Measurements from ENCODE around the gene KCNF1.

DNA sequence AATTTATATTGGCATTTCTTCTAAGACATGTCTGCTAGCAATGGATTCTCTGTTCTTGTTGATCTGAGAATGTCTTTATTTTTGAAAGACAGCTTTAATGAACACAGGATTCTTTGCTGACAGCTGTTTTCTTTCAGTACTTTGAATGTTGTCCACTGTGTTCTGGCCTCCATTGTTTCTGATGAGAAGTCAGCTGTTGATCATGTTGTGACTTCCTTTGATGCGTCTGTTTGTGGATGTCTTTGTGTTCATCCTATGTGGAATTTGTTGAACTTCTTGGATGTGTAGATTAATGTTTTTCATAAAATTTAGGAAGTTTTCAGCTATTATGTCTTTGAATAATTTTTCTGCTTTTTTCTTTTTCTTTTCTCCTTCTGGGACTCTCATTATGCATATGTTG lies 39.8 kb upstream of the KCNF1 start:
- TF ChIP-seq EZH2 (IDR thresholded peaks at IDR 0.05; ENCODE audit: insufficient read depth, poor library complexity, severe bottlenecking) (no peak), EZH2phosphoT487 (IDR thresholded peaks at IDR 0.05; ENCODE audit: insufficient read depth, low read depth) (no peak)

Measured in GM23248 (cell line).